Trophoblast cell (in vitro differentiated cells and primary cell): ENCODE data around the gene KCNC1.

Experiments
- DNase-seq, 2 donors: peaks; one replicate each; pipeline ENCODE4 v3.0.0-alpha.2; 2016
- H2AFZ ChIP-seq: 2 replicates; pipeline ENCODE4 v1.6.1; 2013; ENCODE audit warnings: low read length, moderate library complexity, mild to moderate bottlenecking; ENCODE audit not compliant: insufficient read depth, poor library complexity
- H2AK5ac ChIP-seq: 2 replicates; pipeline ENCODE4 v1.6.1; 2013; ENCODE audit warnings: mild to moderate bottlenecking, low read length
- H2BK120ac ChIP-seq: 2 replicates; pipeline ENCODE4 v1.6.1; 2013; ENCODE audit warnings: low read length, mild to moderate bottlenecking, moderate library complexity; ENCODE audit not compliant: insufficient read depth, poor library complexity
- H2BK12ac ChIP-seq: 2 replicates; pipeline ENCODE4 v1.6.1; 2013; ENCODE audit warnings: mild to moderate bottlenecking, low read length, moderate library complexity
- H2BK5ac ChIP-seq: 2 replicates; pipeline ENCODE4 v1.6.1; 2013; ENCODE audit warnings: low read length, low read depth, moderate library complexity, mild to moderate bottlenecking; ENCODE audit not compliant: poor library complexity
- H3K14ac ChIP-seq: 2 replicates; pipeline ENCODE4 v1.6.1; 2013; ENCODE audit warnings: mild to moderate bottlenecking, low read length
- H3K18ac ChIP-seq: 2 replicates; pipeline ENCODE4 v1.6.1; 2013; ENCODE audit warnings: mild to moderate bottlenecking, low read length
- H3K23ac ChIP-seq: 2 replicates; pipeline ENCODE4 v1.6.1; 2013; ENCODE audit warnings: low read length
- H3K27ac ChIP-seq: 2 replicates; pipeline ENCODE4 v1.5.1; 2013; ENCODE audit warnings: low read depth, mild to moderate bottlenecking, inconsistent platforms, low read length, moderate library complexity
- H3K27me3 ChIP-seq: 2 replicates; pipeline ENCODE4 v1.6.1; 2013; ENCODE audit warnings: inconsistent platforms, mild to moderate bottlenecking, low read length, moderate library complexity; ENCODE audit not compliant: insufficient read depth
- H3K36me3 ChIP-seq, 2 experiments: 1 replicate in 1 of 2; 2 replicates in 1 of 2; pipeline ENCODE4 v1.6.1; 2013; ENCODE audit warnings: low read length in 2 of 2, mild to moderate bottlenecking in 2 of 2, moderate library complexity in 1 of 2; ENCODE audit not compliant: insufficient read depth in 2 of 2, control insufficient read depth in 1 of 2
- H3K4ac ChIP-seq: 2 replicates; pipeline ENCODE4 v1.6.1; 2013; ENCODE audit warnings: low read depth, mild to moderate bottlenecking, low read length, moderate library complexity
- H3K4me1 ChIP-seq, 2 experiments: 1 replicate in 1 of 2; 2 replicates in 1 of 2; pipeline ENCODE4 v1.6.1; 2013; ENCODE audit warnings: low read length in 2 of 2, mild to moderate bottlenecking in 2 of 2, moderate library complexity in 1 of 2; ENCODE audit not compliant: insufficient read depth in 2 of 2, control insufficient read depth in 1 of 2
- H3K4me2 ChIP-seq: 2 replicates; pipeline ENCODE4 v1.6.1; 2013; ENCODE audit warnings: inconsistent platforms, mild to moderate bottlenecking, low read length, moderate library complexity
- H3K4me3 ChIP-seq: 2 replicates; pipeline ENCODE4 v1.5.1; 2013; ENCODE audit warnings: mild to moderate bottlenecking, low read depth, low read length, inconsistent platforms
- H3K79me1 ChIP-seq: one replicate; pipeline ENCODE4 v1.6.1; 2013; ENCODE audit warnings: low read length
- H3K79me2 ChIP-seq: 2 replicates; pipeline ENCODE4 v1.6.1; 2013; ENCODE audit warnings: low read length, mild to moderate bottlenecking; ENCODE audit not compliant: control insufficient read depth, insufficient read depth, poor library complexity
- H3K9ac ChIP-seq: 2 replicates; pipeline ENCODE4 v1.6.1; 2013; ENCODE audit warnings: mild to moderate bottlenecking, low read length
- H3K9me3 ChIP-seq: 2 replicates; pipeline ENCODE4 v1.6.1; 2013; ENCODE audit warnings: low read depth, mild to moderate bottlenecking, control low read depth, inconsistent platforms, low read length; ENCODE audit not compliant: insufficient read depth
- H4K12ac ChIP-seq: 2 replicates; pipeline ENCODE4 v1.6.1; 2013; ENCODE audit warnings: low read depth, mild to moderate bottlenecking, low read length, moderate library complexity
- H4K8ac ChIP-seq: 2 replicates; pipeline ENCODE4 v1.6.1; 2013; ENCODE audit warnings: low read depth, mild to moderate bottlenecking, low read length, moderate library complexity
- H4K91ac ChIP-seq: one replicate; pipeline ENCODE4 v1.6.1; 2013; ENCODE audit warnings: low read depth, mild to moderate bottlenecking, low read length, moderate library complexity
- WGBS: extraction: QIAGEN DNeasy Blood & Tissue Kit; methylation state at CpG from one replicate; pipeline ENCODE4 v1.1.7; 2013; ENCODE audit warnings: missing lambda C conversion rate; ENCODE audit not compliant: insufficient read length, insufficient coverage; ENCODE audit errors: extremely low coverage; 5-methylcytosine and 5-hydroxymethylcytosine counted together

The KCNC1 gene

DNA sequence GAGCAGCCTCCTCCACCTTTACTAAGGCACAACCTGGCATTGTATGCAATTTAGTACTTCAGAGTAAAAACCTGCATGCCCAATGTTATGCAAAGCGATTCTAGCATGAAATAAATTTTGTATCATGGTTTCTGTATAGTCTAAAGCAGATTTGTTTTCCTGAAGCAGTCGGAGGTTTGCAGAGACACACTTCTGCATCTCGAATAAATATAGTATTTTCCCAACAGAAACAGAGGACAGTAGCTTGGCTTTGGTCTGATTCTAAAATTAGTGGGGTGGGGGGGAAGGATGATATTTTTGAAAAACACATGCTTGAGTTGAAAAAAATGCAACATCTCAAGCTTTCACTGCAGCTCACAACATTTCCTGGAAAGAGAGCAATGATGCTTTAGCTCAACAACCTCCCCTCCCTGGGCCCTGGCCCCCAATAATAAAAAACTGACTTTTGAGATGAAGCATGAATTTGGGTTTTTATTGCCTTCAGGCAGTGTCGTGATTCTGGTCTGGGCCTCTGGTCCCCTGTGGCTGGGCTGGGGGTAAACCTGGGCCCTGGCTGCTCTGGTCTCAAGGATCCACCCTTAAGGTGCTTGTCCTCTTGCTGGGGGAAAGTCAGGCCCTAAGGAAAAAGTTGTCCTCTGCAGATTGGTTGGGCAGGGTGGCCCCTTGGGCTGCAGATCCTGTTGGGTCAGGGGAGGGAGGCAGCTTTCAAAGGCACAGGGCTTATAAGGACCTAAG lies 48.2 kb downstream of the KCNC1 start:
- Histone ChIP-seq H3K23ac (no peak overlapping the region), H3K27ac (no peak overlapping the region), H3K14ac (no peak overlapping the region), H3K18ac (no peak overlapping the region), H2BK120ac (no peak overlapping the region), H3K9me3 (no peaks in the 10 kb centered on the region), H4K12ac (no peak overlapping the region), H3K9ac (no peak overlapping the region), H4K91ac (no peak overlapping the region), H3K79me2 (no peaks in the 10 kb centered on the region), H3K4ac (no peak overlapping the region), H4K8ac (no peak overlapping the region), H2BK12ac (no peak overlapping the region), H3K4me2 (no peak overlapping the region), H3K27me3 (no peaks in the 10 kb centered on the region), H2AK5ac (no peak overlapping the region), H3K4me1 (peaks cover 2 to 3% of the 10 kb centered on the region in 2 experiments), H3K36me3 (no peaks in the 10 kb centered on the region), H3K4me3 (no peak overlapping the region), H3K79me1 (no peaks in the 10 kb centered on the region), H2BK5ac (no peak overlapping the region), H2AFZ (no peak overlapping the region)
- DNase-seq: no peak
- no CpG with 5 or more reads among the region's 4 CpGs for WGBS

GRCh38 chr11:17783878-17784277 lies 49.3 kb downstream of the KCNC1 start:
- Histone ChIP-seq H4K91ac (no peak overlapping the region), H3K79me1 (no peaks in the 10 kb centered on the region), H3K79me2 (no peaks in the 10 kb centered on the region), H2AFZ (no peak overlapping the region), H3K27ac (no peak overlapping the region), H4K8ac (no peak overlapping the region), H3K9ac (no peak overlapping the region), H3K4me1 (peaks cover 2 to 3% of the 10 kb centered on the region in 2 experiments), H3K36me3 (no peaks in the 10 kb centered on the region), H2AK5ac (no peak overlapping the region), H2BK12ac (no peak overlapping the region), H3K18ac (no peak overlapping the region), H3K4me2 (no peak overlapping the region), H3K4me3 (no peak overlapping the region), H3K14ac (no peak overlapping the region), H3K4ac (no peak overlapping the region), H4K12ac (no peak overlapping the region), H2BK120ac (no peak overlapping the region), H3K23ac (no peak overlapping the region), H3K27me3 (no peaks in the 10 kb centered on the region), H3K9me3 (no peaks in the 10 kb centered on the region), H2BK5ac (no peak overlapping the region)
- WGBS: no CpG with 5 or more reads among the region's 4 CpGs
- DNase-seq: no peak

GRCh38 chr11:17786824-17787525 lies 52.4 kb downstream of the KCNC1 start:
- no peak overlapping the region for H4K8ac ChIP-seq
- no peaks in the 10 kb centered on the region for H3K79me1 ChIP-seq
- DNase-seq: no peak
- H3K4me2 ChIP-seq: no peak overlapping the region
- H2BK120ac ChIP-seq: no peak overlapping the region
- no peak overlapping the region for H3K18ac ChIP-seq
- no peaks in the 10 kb centered on the region for H3K9me3 ChIP-seq
- H4K91ac ChIP-seq: no peak overlapping the region
- no peak overlapping the region for H3K9ac ChIP-seq
- H3K4me3 ChIP-seq: no peak overlapping the region
- peaks cover 2 to 3% of the 10 kb centered on the region in 2 experiments for H3K4me1 ChIP-seq
- H2AFZ ChIP-seq: no peak overlapping the region
- H2BK5ac ChIP-seq: no peak overlapping the region
- H3K23ac ChIP-seq: no peak overlapping the region
- no peak overlapping the region for H2AK5ac ChIP-seq
- no peak overlapping the region for H3K4ac ChIP-seq
- WGBS: no CpG with 5 or more reads among the region's 14 CpGs
- no peaks in the 10 kb centered on the region for H3K36me3 ChIP-seq
- no peaks in the 10 kb centered on the region for H3K27me3 ChIP-seq
- peak overlapping the region; percentile 1 for H3K14ac ChIP-seq
- no peak overlapping the region for H4K12ac ChIP-seq
- no peak overlapping the region for H3K27ac ChIP-seq
- H3K79me2 ChIP-seq: no peaks in the 10 kb centered on the region
- no peak overlapping the region for H2BK12ac ChIP-seq

GRCh38 chr11:17788084-17788483 lies 53.5 kb downstream of the KCNC1 start:
- no peak overlapping the region for H3K23ac ChIP-seq
- H3K4me3 ChIP-seq: no peak overlapping the region
- H4K12ac ChIP-seq: no peak overlapping the region
- no peak overlapping the region for H2BK12ac ChIP-seq
- no peaks in the 10 kb centered on the region for H3K36me3 ChIP-seq
- H3K4ac ChIP-seq: no peak overlapping the region
- H2BK5ac ChIP-seq: no peak overlapping the region
- no peaks in the 10 kb centered on the region for H3K9me3 ChIP-seq
- no peak overlapping the region for H2AFZ ChIP-seq
- no CpG with 5 or more reads among the region's 5 CpGs for WGBS
- no peak overlapping the region for H4K91ac ChIP-seq
- peaks cover 2 to 3% of the 10 kb centered on the region in 2 experiments for H3K4me1 ChIP-seq
- no peak overlapping the region for H3K4me2 ChIP-seq
- H2AK5ac ChIP-seq: no peak overlapping the region
- H3K9ac ChIP-seq: no peak overlapping the region
- H3K27ac ChIP-seq: no peak overlapping the region
- H2BK120ac ChIP-seq: no peak overlapping the region
- DNase-seq: no peak
- H4K8ac ChIP-seq: no peak overlapping the region
- no peaks in the 10 kb centered on the region for H3K27me3 ChIP-seq
- no peaks in the 10 kb centered on the region for H3K79me1 ChIP-seq
- H3K18ac ChIP-seq: no peak overlapping the region
- no peak overlapping the region for H3K14ac ChIP-seq
- H3K79me2 ChIP-seq: no peaks in the 10 kb centered on the region
